Endothelial cell of umbilical vein (primary cell): ENCODE data around the gene CEP72.

Experiments
- EZH2 ChIP-seq: IDR thresholded peaks from 2 replicates; pipeline ENCODE4 v1.6.1; 2012; ENCODE audit warnings: borderline replicate concordance, low read depth, mild to moderate bottlenecking, moderate library complexity, low read length, inconsistent platforms; ENCODE audit not compliant: severe bottlenecking
- FOS ChIP-seq: IDR thresholded peaks from 2 replicates; pipeline ENCODE4 v1.6.1; 2011; ENCODE audit warnings: mild to moderate bottlenecking, low read length, moderate library complexity, borderline replicate concordance; ENCODE audit not compliant: insufficient read depth
- GATA2 ChIP-seq: IDR thresholded peaks from 2 replicates; pipeline ENCODE4 v1.7.0; 2011; ENCODE audit warnings: low read depth, mild to moderate bottlenecking, moderate library complexity, mixed read lengths, low read length; ENCODE audit not compliant: insufficient read length, insufficient read depth
- JUN ChIP-seq: IDR thresholded peaks from 2 replicates; pipeline ENCODE4 v1.6.1; 2011; ENCODE audit warnings: borderline replicate concordance, low read depth; ENCODE audit not compliant: insufficient read length, insufficient read depth
- MYC ChIP-seq: IDR thresholded peaks from one replicate; pipeline ENCODE4 v1.6.1; 2011; ENCODE audit warnings: mild to moderate bottlenecking, low read depth, low read length
- POLR2A ChIP-seq: IDR thresholded peaks from 2 replicates; pipeline ENCODE4 v1.6.1; 2012; ENCODE audit warnings: low read depth, mild to moderate bottlenecking, control low read depth, low read length
- POLR2AphosphoS5 ChIP-seq: IDR thresholded peaks from 2 replicates; pipeline ENCODE4 v1.6.1; 2012; ENCODE audit warnings: low read depth, mild to moderate bottlenecking, control low read depth, low read length, moderate library complexity; ENCODE audit not compliant: insufficient read depth
- TF ChIP-seq, protein P1 (sequence below), 2 donors: IDR thresholded peaks; 1 replicate in 1 of 2; 2 replicates in 1 of 2; pipeline ENCODE4 v1.5.1; 2011; ENCODE audit warnings: low read length in 2 of 2, mild to moderate bottlenecking in 2 of 2, moderate library complexity in 2 of 2, control low read depth in 1 of 2, inconsistent platforms in 1 of 2, low read depth in 1 of 2; ENCODE audit not compliant: insufficient read depth in 1 of 2; ENCODE audit errors: extremely low read depth in 1 of 2
- TF ChIP-seq, protein P2 (sequence below): IDR thresholded peaks from 2 replicates; pipeline ENCODE4 v1.6.1; 2011; ENCODE audit not compliant: insufficient read depth, insufficient read length

DNA sequence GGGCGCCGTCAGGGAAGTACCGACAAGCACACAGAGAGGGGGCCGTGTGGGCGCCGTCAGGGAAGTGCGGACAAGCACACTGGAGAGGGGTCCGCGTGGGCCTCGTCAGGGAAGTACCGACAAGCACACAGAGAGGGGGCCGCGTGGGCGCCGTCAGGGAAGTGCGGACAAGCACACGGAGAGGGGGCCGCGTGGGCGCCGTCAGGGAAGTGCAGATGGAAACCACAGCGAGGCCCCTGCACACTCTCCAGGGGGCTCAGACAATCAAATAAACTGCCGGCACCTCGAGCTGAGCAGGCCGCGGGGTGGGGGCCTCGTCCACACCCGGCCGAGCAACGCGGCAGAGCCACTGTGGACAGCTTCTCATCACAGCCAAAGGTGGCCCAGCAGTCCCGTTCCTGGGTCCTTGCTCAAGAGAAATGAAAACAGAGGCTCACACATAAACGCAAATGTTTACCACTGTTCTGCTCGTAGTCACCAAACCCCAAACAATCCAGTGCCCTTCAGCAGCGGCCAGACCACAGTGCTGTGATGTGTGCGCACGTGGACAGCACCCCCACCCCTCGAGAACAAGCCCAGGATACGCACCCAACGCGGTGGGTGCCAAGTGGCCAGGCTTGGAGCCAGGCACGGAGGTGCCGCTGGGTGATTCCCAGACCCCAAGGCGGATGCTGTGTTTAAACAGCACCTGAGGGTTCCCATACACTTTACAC is 56.3 kb downstream of the CEP72 start:
- TF ChIP-seq POLR2AphosphoS5 (no peak), POLR2A (no peak), EZH2 (no peak), MYC (no peak), FOS (no peak), JUN (no peak), GATA2 (no peak)
- TF ChIP-seq, protein P1, sequence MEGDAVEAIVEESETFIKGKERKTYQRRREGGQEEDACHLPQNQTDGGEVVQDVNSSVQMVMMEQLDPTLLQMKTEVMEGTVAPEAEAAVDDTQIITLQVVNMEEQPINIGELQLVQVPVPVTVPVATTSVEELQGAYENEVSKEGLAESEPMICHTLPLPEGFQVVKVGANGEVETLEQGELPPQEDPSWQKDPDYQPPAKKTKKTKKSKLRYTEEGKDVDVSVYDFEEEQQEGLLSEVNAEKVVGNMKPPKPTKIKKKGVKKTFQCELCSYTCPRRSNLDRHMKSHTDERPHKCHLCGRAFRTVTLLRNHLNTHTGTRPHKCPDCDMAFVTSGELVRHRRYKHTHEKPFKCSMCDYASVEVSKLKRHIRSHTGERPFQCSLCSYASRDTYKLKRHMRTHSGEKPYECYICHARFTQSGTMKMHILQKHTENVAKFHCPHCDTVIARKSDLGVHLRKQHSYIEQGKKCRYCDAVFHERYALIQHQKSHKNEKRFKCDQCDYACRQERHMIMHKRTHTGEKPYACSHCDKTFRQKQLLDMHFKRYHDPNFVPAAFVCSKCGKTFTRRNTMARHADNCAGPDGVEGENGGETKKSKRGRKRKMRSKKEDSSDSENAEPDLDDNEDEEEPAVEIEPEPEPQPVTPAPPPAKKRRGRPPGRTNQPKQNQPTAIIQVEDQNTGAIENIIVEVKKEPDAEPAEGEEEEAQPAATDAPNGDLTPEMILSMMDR (IDR thresholded peaks at IDR 0.05; ENCODE audit: extremely low read depth in 1 of 2, insufficient read depth in 1 of 2, low read depth in 1 of 2, low read length in 2 of 2) = no peak
- TF ChIP-seq, protein P2, sequence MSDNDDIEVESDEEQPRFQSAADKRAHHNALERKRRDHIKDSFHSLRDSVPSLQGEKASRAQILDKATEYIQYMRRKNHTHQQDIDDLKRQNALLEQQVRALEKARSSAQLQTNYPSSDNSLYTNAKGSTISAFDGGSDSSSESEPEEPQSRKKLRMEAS = no peak
